HEK293T (cell line): ENCODE results near the gene NAA38.

Experiments used
- CTCF ChIA-PET: fragments of 350-600 bp; formaldehyde crosslinking; extraction: SDS; loops from one replicate; lab custom pipeline; 2021; ENCODE audit warnings: antibody characterized with exemption, inconsistent platforms; lab: Yijun Ruan, JAX
- POLR2A ChIA-PET: fragments of 350-600 bp; formaldehyde crosslinking; extraction: SDS; loops from one replicate; lab custom pipeline; 2020; ENCODE audit warnings: antibody characterized with exemption, inconsistent platforms; lab: Yijun Ruan, JAX
- DNase-seq: peaks from one replicate; pipeline ENCODE4 v3.0.0; 2012; ENCODE audit warnings: mixed read lengths; ENCODE audit errors: extremely low spot score
- ARNT ChIP-seq: fragments of 450-650 bp; IDR thresholded peaks from 2 replicates; pipeline ENCODE4 v1.6.1; 2017; ENCODE audit warnings: mild to moderate bottlenecking
- BHLHE40 ChIP-seq: fragments of 450-650 bp; IDR thresholded peaks from 2 replicates; pipeline ENCODE4 v1.6.1; 2016; ENCODE audit warnings: mild to moderate bottlenecking, moderate library complexity, borderline replicate concordance
- CTBP1 ChIP-seq: fragments of 450-650 bp; IDR thresholded peaks from 2 replicates; pipeline ENCODE4 v1.6.1; 2016; ENCODE audit warnings: borderline replicate concordance
- ELF4 ChIP-seq: fragments of 450-650 bp; IDR thresholded peaks from 2 replicates; pipeline ENCODE4 v1.6.1; 2017; ENCODE audit warnings: antibody characterized with exemption
- FOXA1 ChIP-seq: fragments of 450-650 bp; IDR thresholded peaks from 2 replicates; pipeline ENCODE4 v1.6.1; 2016; ENCODE audit warnings: mild to moderate bottlenecking
- FOXK2 ChIP-seq: fragments of 450-650 bp; IDR thresholded peaks from 2 replicates; pipeline ENCODE4 v1.6.1; 2016; ENCODE audit warnings: mild to moderate bottlenecking
- FOXM1 ChIP-seq: fragments of 450-650 bp; IDR thresholded peaks from 2 replicates; pipeline ENCODE4 v1.6.1; 2017; ENCODE audit warnings: mild to moderate bottlenecking, borderline replicate concordance
- HDGF ChIP-seq: fragments of 450-650 bp; IDR thresholded peaks from 2 replicates; pipeline ENCODE4 v1.6.1; 2017; ENCODE audit warnings: antibody characterized with exemption, borderline replicate concordance
- L3MBTL2 ChIP-seq: fragments of 450-650 bp; conservative IDR thresholded peaks from 2 replicates; pipeline ENCODE4 v1.6.1; 2016; ENCODE audit warnings: mild to moderate bottlenecking
- LEF1 ChIP-seq: fragments of 450-650 bp; IDR thresholded peaks from 2 replicates; pipeline ENCODE4 v1.6.1; 2017; ENCODE audit warnings: mild to moderate bottlenecking, borderline replicate concordance
- NFRKB ChIP-seq: fragments of 450-650 bp; IDR thresholded peaks from 2 replicates; pipeline ENCODE4 v1.6.1; 2016; ENCODE audit warnings: mild to moderate bottlenecking, moderate library complexity
- PKNOX1 ChIP-seq: fragments of 450-650 bp; IDR thresholded peaks from 2 replicates; pipeline ENCODE4 v1.6.1; 2016
- SP1 ChIP-seq: fragments of 450-650 bp; IDR thresholded peaks from 2 replicates; pipeline ENCODE4 v1.6.1; 2017
- SUZ12 ChIP-seq: fragments of 450-650 bp; IDR thresholded peaks from 2 replicates; pipeline ENCODE4 v1.6.1; 2016; ENCODE audit warnings: mild to moderate bottlenecking
- TARDBP ChIP-seq: fragments of 450-650 bp; IDR thresholded peaks from 2 replicates; pipeline ENCODE4 v1.6.1; 2016
- ZNF384 ChIP-seq: fragments of 450-650 bp; IDR thresholded peaks from 2 replicates; pipeline ENCODE4 v1.6.1; 2016

NAA38 gene

GRCh38 chr17:7856011-7856810, 1.1 kb downstream of the NAA38 start:
- POLR2A ChIA-PET, result interaction anchor here (0.6 to 1.9 kb wide), 14 partner anchors 11 to 201 kb away, joined by 3 to 18 read pairs (median 5); partner anchors contain the start of genes CNTROB and TRAPPC1
- DNase-seq, result peak; percentile 11
- 0 out of 2 replicates have a peak, but pooled peaks have one; percentile 34 for TF ChIP-seq L3MBTL2
- no peak for TF ChIP-seq TARDBP
- TF ChIP-seq HDGF, result no peak
- TF ChIP-seq SUZ12, result no peak
- CTCF ChIA-PET, result interaction anchor here (0.8 to 1.2 kb wide), 5 partner anchors 18 to 134 kb away, joined by 3 to 7 read pairs (median 5); no protein-coding TSS in a partner anchor

- ChIA-PET CTCF (interaction anchor here (0.7 to 1.1 kb wide), 2 partner anchors 21 to 32 kb away, joined by 3 read pairs; no protein-coding TSS in a partner anchor), POLR2A (interaction anchor here (0.6 to 1.9 kb wide), 5 partner anchors 11 to 40 kb away, joined by 3 to 18 read pairs (median 3); no protein-coding TSS in a partner anchor)
Measured at GRCh38 chr17:7855660-7856010, 1.7 kb downstream of the NAA38 start.

GRCh38 chr17:7854851-7855659, 2.3 kb downstream of the NAA38 start, which contains the start of gene TMEM88:
TSS of gene TMEM88 (plus strand) at chr17:7855066. CDS start at chr17:7855075, 9 bp downstream.
- DNase-seq, result no peak
- CTCF ChIA-PET, result interaction anchor here (0.7 kb wide), 1 partner anchor 32 kb away, joined by 3 read pairs; no protein-coding TSS in a partner anchor
- POLR2A ChIA-PET, result interaction anchor here (0.6 to 1.2 kb wide), 4 partner anchors 10 to 40 kb away, joined by 3 read pairs; no protein-coding TSS in a partner anchor
- no peak for TF ChIP-seq ELF4
- no peak for TF ChIP-seq FOXM1
- no peak for TF ChIP-seq LEF1
- TF ChIP-seq CTBP1, result no peak
- TF ChIP-seq NFRKB, result no peak
- no peak for TF ChIP-seq ZNF384
- no peak for TF ChIP-seq SP1
- TF ChIP-seq L3MBTL2, result no peak
- no peak for TF ChIP-seq HDGF
- no peak for TF ChIP-seq SUZ12
- no peak for TF ChIP-seq ARNT
- no peak for TF ChIP-seq FOXK2
- TF ChIP-seq BHLHE40, result no peak
- TF ChIP-seq FOXA1, result no peak
- no peak for TF ChIP-seq PKNOX1
- no peak for TF ChIP-seq TARDBP

More at GRCh38 chr17:7855660-7856010, 1.7 kb downstream of the NAA38 start:
- TF ChIP-seq PKNOX1, result no peak
- TF ChIP-seq CTBP1, result no peak
- no peak for TF ChIP-seq TARDBP
- TF ChIP-seq ZNF384, result no peak
- TF ChIP-seq LEF1, result no peak
- no peak for TF ChIP-seq SUZ12
- TF ChIP-seq BHLHE40, result no peak
- no peak for TF ChIP-seq ARNT
- DNase-seq, result no peak

GRCh38 chr17:7854078-7854777, 3.1 kb downstream of the NAA38 start:
- DNase-seq, result no peak
- TF ChIP-seq LEF1 (no peak), CTBP1 (no peak), BHLHE40 (no peak), FOXA1 (no peak), L3MBTL2 (no peak), NFRKB (no peak), ZNF384 (no peak), PKNOX1 (no peak)
- ChIA-PET CTCF (no interaction called here), POLR2A (no interaction called here)

GRCh38 chr17:7853691-7854038, 3.7 kb downstream of the NAA38 start:
- POLR2A ChIA-PET, result no interaction called here
- TF ChIP-seq ELF4 (no peak), SP1 (no peak), L3MBTL2 (no peak), HDGF (no peak), FOXA1 (no peak), FOXM1 (no peak), SUZ12 (no peak), CTBP1 (no peak), BHLHE40 (no peak), NFRKB (no peak), FOXK2 (no peak), LEF1 (no peak), TARDBP (no peak)
- CTCF ChIA-PET, result no interaction called here
- DNase-seq, result no peak
